ENCODE measurements around the gene GREB1. TPM values are rescaled to one million over a fixed set of nuclear protein-coding genes. Genes with fewer than 3 reads are reported as not detected.
A peak's percentile ranks its signal among the peaks of the same experiment; 100 is the strongest.

Gene GREB1
- polyA plus RNA-seq, 1 of the 3 experiments (the other 2 are of a cell fraction) = 2.9 TPM

- TF ChIP-seq MEF2A (IDR thresholded peaks at IDR 0.05; ENCODE audit: borderline replicate concordance, low read depth) (no peak), ELF1 (IDR thresholded peaks at IDR 0.05) (no peak), FOSL2 (IDR thresholded peaks at IDR 0.05; ENCODE audit: borderline replicate concordance, low read depth) (no peak), EP300 (IDR thresholded peaks at IDR 0.05; ENCODE audit: borderline replicate concordance in 1 of 2, low read depth in 1 of 2, low read length in 1 of 2) (no peak), USF1 (IDR thresholded peaks at IDR 0.05; ENCODE audit: borderline replicate concordance, low read depth) (no peak), USF2 (IDR thresholded peaks at IDR 0.05; ENCODE audit: borderline replicate concordance, low read depth, low read length) (no peak), JUND (IDR thresholded peaks at IDR 0.05) (no peak), RAD21 (IDR thresholded peaks at IDR 0.05; ENCODE audit: low read length) (no peak), GABPA (IDR thresholded peaks at IDR 0.05; ENCODE audit: low read depth) (no peak)
Measured at GRCh38 chr2:11598228-11598731, 64.4 kb downstream of the GREB1 start (continued).

GRCh38 chr2:11602563-11603204, 68.8 kb downstream of the GREB1 start:
- ChIA-PET CTCF (interaction anchor here (0.7 to 10.2 kb wide), 12 partner anchors 11 to 770 kb away, joined by 3 to 119 read pairs (median 4); no protein-coding TSS in a partner anchor), POLR2A (no interaction called here)
- no peak overlapping the region for H3K27ac ChIP-seq (ENCODE audit: low read depth in 2 of 2, low read length in 1 of 2)
- no peaks in the 10 kb centered on the region for H3K9me2 ChIP-seq
- H2AFZ ChIP-seq (ENCODE audit: low read depth) = no peak overlapping the region; the same call in 1 of the 2 replicates
- H3K9ac ChIP-seq = no peak overlapping the region
- H3K36me3 ChIP-seq (replicated peaks in 1 of 2; ENCODE audit: control insufficient read depth in 1 of 2, insufficient read depth in 2 of 2, low read length in 1 of 2) = peaks cover 0 to 46% of the 10 kb centered on the region in 2 experiments
- WGBS (ENCODE audit: low lambda C conversion rate) = 83% methylated on average over 7 of the region's 7 CpGs
- no peaks in the 10 kb centered on the region for H4K20me1 ChIP-seq (ENCODE audit: insufficient read depth)
- no peaks in the 10 kb centered on the region for H3K4me1 ChIP-seq (ENCODE audit: control insufficient read depth in 1 of 2, insufficient read depth in 2 of 2, low read depth in 1 of 2, low read length in 1 of 2)
- H3K4me3 ChIP-seq (ENCODE audit: low read depth in 2 of 2, low read length in 1 of 2) = no peak overlapping the region
- no peak for DNase-seq
- no peaks in the 10 kb centered on the region for H3K27me3 ChIP-seq (ENCODE audit: insufficient read depth)
- no peaks in the 10 kb centered on the region for H3K79me2 ChIP-seq (ENCODE audit: insufficient read depth)
- H3K4me2 ChIP-seq = peak overlapping the region; percentile 24
- TF ChIP-seq JUND (IDR thresholded peaks at IDR 0.05) = no peak
- TF ChIP-seq IRF3 (IDR thresholded peaks at IDR 0.05; ENCODE audit: low read depth, low read length) = no peak
- no peak for TF ChIP-seq POLR2AphosphoS5 (IDR thresholded peaks at IDR 0.05; ENCODE audit: low read depth, low read length)
- TF ChIP-seq ELF1 (IDR thresholded peaks at IDR 0.05) = no peak
- no peak for TF ChIP-seq RAD21 (IDR thresholded peaks at IDR 0.05; ENCODE audit: low read length)
- no peak for TF ChIP-seq EP300 (IDR thresholded peaks at IDR 0.05; ENCODE audit: borderline replicate concordance in 1 of 2, low read depth in 1 of 2, low read length in 1 of 2)
- no peak for TF ChIP-seq NFIC (IDR thresholded peaks at IDR 0.05; ENCODE audit: borderline replicate concordance)
- no peak for TF ChIP-seq FOSL2 (IDR thresholded peaks at IDR 0.05; ENCODE audit: borderline replicate concordance, low read depth)
- no peak for TF ChIP-seq MXI1 (IDR thresholded peaks at IDR 0.05; ENCODE audit: low read depth, low read length)
- TF ChIP-seq YY1 (IDR thresholded peaks at IDR 0.05; ENCODE audit: low read depth) = no peak
- no peak for TF ChIP-seq RXRA (IDR thresholded peaks at IDR 0.05; ENCODE audit: borderline replicate concordance, low read depth)
- no peak for TF ChIP-seq SIN3A (IDR thresholded peaks at IDR 0.05; ENCODE audit: borderline replicate concordance, low read depth, low read length)
- TF ChIP-seq USF2 (IDR thresholded peaks at IDR 0.05; ENCODE audit: borderline replicate concordance, low read depth, low read length) = no peak
- TF ChIP-seq REST (IDR thresholded peaks at IDR 0.05; ENCODE audit: low read depth, low read length) = no peak
- no peaks in the 10 kb centered on the region for H3K9me3 ChIP-seq
- no peaks in the 10 kb centered on the region for H3F3A ChIP-seq (replicated peaks; ENCODE audit: insufficient read depth)
